HEK293 (cell line): Measurements from ENCODE around the gene CARS1.

ENCODE experiments used
- CTCF ChIA-PET: fragments of 350-600 bp; formaldehyde crosslinking; extraction: SDS; loops from one replicate; lab custom pipeline; 2021; ENCODE audit warnings: antibody characterized with exemption; lab: Yijun Ruan, JAX
- POLR2A ChIA-PET: fragments of 300-600 bp; formaldehyde crosslinking; extraction: SDS; loops from one replicate; lab custom pipeline; 2020; ENCODE audit warnings: antibody characterized with exemption, inconsistent platforms; lab: Yijun Ruan, JAX
- H3K27ac ChIP-seq: fragments of 200-500 bp; sonication (Bioruptor generic); 2 replicates; pipeline ENCODE4 v1.5.1; 2014; ENCODE audit warnings: low read depth, low read length, control low read depth, inconsistent platforms; ENCODE audit errors: extremely low read depth
- H3K36me3 ChIP-seq, 2 experiments: fragments of 200-500 bp in 1 of 2; sonication (Bioruptor generic) in 1 of 2; 1 replicate in 1 of 2; 2 replicates in 1 of 2; pipeline ENCODE4 v1.5.1; 2014 to 2017; ENCODE audit warnings: inconsistent platforms in 2 of 2, low read length in 2 of 2; ENCODE audit not compliant: control insufficient read depth in 2 of 2, insufficient read depth in 1 of 2
- H3K4me1 ChIP-seq: fragments of 200-500 bp; sonication (Bioruptor generic); 2 replicates; pipeline ENCODE4 v1.5.1; 2014; ENCODE audit warnings: mild to moderate bottlenecking, low read length, inconsistent platforms; ENCODE audit not compliant: control insufficient read depth, insufficient read depth
- H3K4me3 ChIP-seq: 2 replicates; pipeline ENCODE4 v1.5.1; 2011; ENCODE audit warnings: low read depth, mild to moderate bottlenecking, control low read depth, low read length, moderate library complexity
- H3K9me3 ChIP-seq: fragments of 200-500 bp; sonication (Bioruptor generic); 2 replicates; pipeline ENCODE4 v1.5.1; 2014; ENCODE audit warnings: low read depth, low read length, inconsistent platforms; ENCODE audit not compliant: control insufficient read depth, insufficient read depth
- KLF1 ChIP-seq: fragments of 450-650 bp; formaldehyde crosslinking; IDR thresholded peaks from 2 replicates; pipeline ENCODE4 v1.5.1; 2016; ENCODE audit warnings: missing biosample characterization, missing genetic modification characterization
- RBAK ChIP-seq: fragments of 450-650 bp; formaldehyde crosslinking; IDR thresholded peaks from 2 replicates; pipeline ENCODE4 v1.5.1; 2016; ENCODE audit warnings: missing biosample characterization, missing genetic modification characterization
- ZBTB1 ChIP-seq: fragments of 450-650 bp; formaldehyde crosslinking; IDR thresholded peaks from 2 replicates; pipeline ENCODE4 v1.5.1; 2016; ENCODE audit warnings: missing biosample characterization, missing genetic modification characterization
- ZFP69B ChIP-seq: fragments of 450-650 bp; formaldehyde crosslinking; IDR thresholded peaks from 2 replicates; pipeline ENCODE4 v1.5.1; 2016; ENCODE audit warnings: missing biosample characterization, missing genetic modification characterization
- ZNF132 ChIP-seq: fragments of 450-650 bp; formaldehyde crosslinking; IDR thresholded peaks from 2 replicates; pipeline ENCODE4 v1.5.1; 2017; ENCODE audit warnings: missing biosample characterization, missing genetic modification characterization, borderline replicate concordance
- ZNF146 ChIP-seq: fragments of 450-650 bp; formaldehyde crosslinking; IDR thresholded peaks from 2 replicates; pipeline ENCODE4 v1.5.1; 2016; ENCODE audit warnings: missing biosample characterization, missing genetic modification characterization
- ZNF221 ChIP-seq: fragments of 450-650 bp; formaldehyde crosslinking; IDR thresholded peaks from 2 replicates; pipeline ENCODE4 v1.5.1; 2017; ENCODE audit warnings: missing biosample characterization, missing genetic modification characterization, borderline replicate concordance
- ZNF48 ChIP-seq: fragments of 450-650 bp; formaldehyde crosslinking; IDR thresholded peaks from 2 replicates; pipeline ENCODE4 v1.5.1; 2016; ENCODE audit warnings: missing biosample characterization, missing genetic modification characterization
- ZNF514 ChIP-seq: fragments of 450-650 bp; formaldehyde crosslinking; IDR thresholded peaks from 2 replicates; pipeline ENCODE4 v1.5.1; 2016; ENCODE audit warnings: missing biosample characterization, missing genetic modification characterization
- ZNF707 ChIP-seq: fragments of 450-650 bp; formaldehyde crosslinking; IDR thresholded peaks from 2 replicates; pipeline ENCODE4 v1.5.1; 2016; ENCODE audit warnings: missing biosample characterization, missing genetic modification characterization
- ZNF747 ChIP-seq: fragments of 450-650 bp; formaldehyde crosslinking; IDR thresholded peaks from 2 replicates; pipeline ENCODE4 v1.5.1; 2016; ENCODE audit warnings: missing biosample characterization, missing genetic modification characterization
- ZNF776 ChIP-seq: fragments of 450-650 bp; formaldehyde crosslinking; IDR thresholded peaks from 2 replicates; pipeline ENCODE4 v1.5.0; 2017; ENCODE audit warnings: missing biosample characterization, missing genetic modification characterization, borderline replicate concordance
- ZNF785 ChIP-seq: fragments of 450-650 bp; formaldehyde crosslinking; IDR thresholded peaks from 2 replicates; pipeline ENCODE4 v1.5.1; 2016; ENCODE audit warnings: missing biosample characterization, missing genetic modification characterization
- ZSCAN16 ChIP-seq: fragments of 450-650 bp; formaldehyde crosslinking; IDR thresholded peaks from 2 replicates; pipeline ENCODE4 v1.5.1; 2016; ENCODE audit warnings: missing biosample characterization, missing genetic modification characterization
- TF ChIP-seq, protein P1 (sequence below): fragments of 450-650 bp; formaldehyde crosslinking; IDR thresholded peaks from 2 replicates; pipeline ENCODE4 v1.5.1; 2017; ENCODE audit warnings: missing biosample characterization, missing genetic modification characterization
- TF ChIP-seq, protein P2 (sequence below): fragments of 450-650 bp; formaldehyde crosslinking; IDR thresholded peaks from 2 replicates; pipeline ENCODE4 v1.5.1; 2016; ENCODE audit warnings: missing biosample characterization, missing genetic modification characterization
- TF ChIP-seq, protein P3 (sequence below): fragments of 450-650 bp; formaldehyde crosslinking; IDR thresholded peaks from 2 replicates; pipeline ENCODE4 v1.5.1; 2016; ENCODE audit warnings: missing biosample characterization, missing genetic modification characterization
- TF ChIP-seq, protein P4 (sequence below): fragments of 450-650 bp; formaldehyde crosslinking; optimal IDR thresholded peaks from 2 replicates; pipeline ENCODE3; 2016; ENCODE audit warnings: missing biosample characterization, mild to moderate bottlenecking, missing genetic modification characterization
- TF ChIP-seq, protein P5 (sequence below): fragments of 450-650 bp; formaldehyde crosslinking; IDR thresholded peaks from 2 replicates; pipeline ENCODE4 v1.5.1; 2016; ENCODE audit warnings: missing biosample characterization, missing genetic modification characterization
- TF ChIP-seq, protein P6 (sequence below): fragments of 450-650 bp; formaldehyde crosslinking; IDR thresholded peaks from 2 replicates; pipeline ENCODE4 v1.5.1; 2017; ENCODE audit warnings: missing biosample characterization, missing genetic modification characterization
- TF ChIP-seq, protein P7 (sequence below): fragments of 450-650 bp; formaldehyde crosslinking; IDR thresholded peaks from 2 replicates; pipeline ENCODE4 v1.5.0; 2017; ENCODE audit warnings: missing biosample characterization, missing genetic modification characterization, borderline replicate concordance
- TF ChIP-seq, protein P8 (sequence below): fragments of 450-650 bp; formaldehyde crosslinking; IDR thresholded peaks from 2 replicates; pipeline ENCODE4 v1.5.1; 2016; ENCODE audit warnings: missing biosample characterization, missing genetic modification characterization

Gene CARS1

DNA sequence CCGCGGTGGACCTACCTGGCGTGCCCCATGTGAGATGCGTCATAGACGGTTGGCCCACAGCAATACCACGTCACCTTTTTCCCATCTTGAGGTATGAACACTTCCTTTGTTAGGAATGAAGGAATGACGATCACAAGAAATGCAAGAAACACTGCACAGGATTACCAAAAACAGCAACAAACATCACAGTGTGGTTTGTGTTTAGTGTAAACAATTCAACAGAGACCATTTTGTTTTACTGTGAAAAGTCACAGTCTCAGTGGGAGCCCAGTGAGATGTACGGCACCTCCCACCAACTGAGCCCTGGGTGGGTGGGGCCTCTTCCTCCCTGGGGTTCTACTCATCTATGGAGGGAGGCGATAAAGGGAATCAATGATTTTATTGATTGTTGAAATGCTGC lies 16.3 kb downstream of the CARS1 start (continued):
- TF ChIP-seq, protein P1, sequence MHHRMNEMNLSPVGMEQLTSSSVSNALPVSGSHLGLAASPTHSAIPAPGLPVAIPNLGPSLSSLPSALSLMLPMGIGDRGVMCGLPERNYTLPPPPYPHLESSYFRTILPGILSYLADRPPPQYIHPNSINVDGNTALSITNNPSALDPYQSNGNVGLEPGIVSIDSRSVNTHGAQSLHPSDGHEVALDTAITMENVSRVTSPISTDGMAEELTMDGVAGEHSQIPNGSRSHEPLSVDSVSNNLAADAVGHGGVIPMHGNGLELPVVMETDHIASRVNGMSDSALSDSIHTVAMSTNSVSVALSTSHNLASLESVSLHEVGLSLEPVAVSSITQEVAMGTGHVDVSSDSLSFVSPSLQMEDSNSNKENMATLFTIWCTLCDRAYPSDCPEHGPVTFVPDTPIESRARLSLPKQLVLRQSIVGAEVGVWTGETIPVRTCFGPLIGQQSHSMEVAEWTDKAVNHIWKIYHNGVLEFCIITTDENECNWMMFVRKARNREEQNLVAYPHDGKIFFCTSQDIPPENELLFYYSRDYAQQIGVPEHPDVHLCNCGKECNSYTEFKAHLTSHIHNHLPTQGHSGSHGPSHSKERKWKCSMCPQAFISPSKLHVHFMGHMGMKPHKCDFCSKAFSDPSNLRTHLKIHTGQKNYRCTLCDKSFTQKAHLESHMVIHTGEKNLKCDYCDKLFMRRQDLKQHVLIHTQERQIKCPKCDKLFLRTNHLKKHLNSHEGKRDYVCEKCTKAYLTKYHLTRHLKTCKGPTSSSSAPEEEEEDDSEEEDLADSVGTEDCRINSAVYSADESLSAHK (tag by site-specific recombination) = no peak
- TF ChIP-seq, protein P2, sequence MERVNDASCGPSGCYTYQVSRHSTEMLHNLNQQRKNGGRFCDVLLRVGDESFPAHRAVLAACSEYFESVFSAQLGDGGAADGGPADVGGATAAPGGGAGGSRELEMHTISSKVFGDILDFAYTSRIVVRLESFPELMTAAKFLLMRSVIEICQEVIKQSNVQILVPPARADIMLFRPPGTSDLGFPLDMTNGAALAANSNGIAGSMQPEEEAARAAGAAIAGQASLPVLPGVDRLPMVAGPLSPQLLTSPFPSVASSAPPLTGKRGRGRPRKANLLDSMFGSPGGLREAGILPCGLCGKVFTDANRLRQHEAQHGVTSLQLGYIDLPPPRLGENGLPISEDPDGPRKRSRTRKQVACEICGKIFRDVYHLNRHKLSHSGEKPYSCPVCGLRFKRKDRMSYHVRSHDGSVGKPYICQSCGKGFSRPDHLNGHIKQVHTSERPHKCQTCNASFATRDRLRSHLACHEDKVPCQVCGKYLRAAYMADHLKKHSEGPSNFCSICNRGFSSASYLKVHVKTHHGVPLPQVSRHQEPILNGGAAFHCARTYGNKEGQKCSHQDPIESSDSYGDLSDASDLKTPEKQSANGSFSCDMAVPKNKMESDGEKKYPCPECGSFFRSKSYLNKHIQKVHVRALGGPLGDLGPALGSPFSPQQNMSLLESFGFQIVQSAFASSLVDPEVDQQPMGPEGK = no peak
- TF ChIP-seq ZNF132 (tag by site-specific recombination) (no peak), ZNF747 (tag by site-specific recombination) (no peak), ZSCAN16 (no peak), ZNF785 (tag by site-specific recombination) (no peak)

DNA sequence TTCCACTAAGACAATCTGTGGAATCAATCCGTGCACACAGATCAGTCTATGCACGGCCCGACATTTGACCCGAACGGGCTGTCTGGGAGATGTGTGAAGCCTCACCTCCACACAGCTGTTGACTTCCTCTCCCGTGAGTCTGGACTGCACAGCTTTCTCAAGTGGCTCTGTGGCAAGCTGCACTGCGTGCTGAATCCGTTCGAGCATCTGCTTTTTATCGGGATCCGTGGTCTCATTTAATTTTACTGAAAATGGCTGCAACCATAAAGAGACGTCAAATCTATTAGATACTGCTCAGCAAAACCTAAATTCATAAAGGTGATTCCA lies 19.3 kb downstream of the CARS1 start:
- H3K27ac ChIP-seq = no peak overlapping the region
- no peak overlapping the region for H3K4me3 ChIP-seq
- no peaks in the 10 kb centered on the region for H3K9me3 ChIP-seq
- peaks cover 3 to 83% of the 10 kb centered on the region in 2 experiments; a peak in 2 of 3 replicates for H3K36me3 ChIP-seq
- no peaks in the 10 kb centered on the region for H3K4me1 ChIP-seq
- POLR2A ChIA-PET = interaction anchor here (0.8 to 2.7 kb wide), 5 partner anchors 12 to 108 kb away, joined by 3 to 9 read pairs (median 7); partner anchors contain the start of genes CARS1 and PHLDA2
- TF ChIP-seq, protein P3, sequence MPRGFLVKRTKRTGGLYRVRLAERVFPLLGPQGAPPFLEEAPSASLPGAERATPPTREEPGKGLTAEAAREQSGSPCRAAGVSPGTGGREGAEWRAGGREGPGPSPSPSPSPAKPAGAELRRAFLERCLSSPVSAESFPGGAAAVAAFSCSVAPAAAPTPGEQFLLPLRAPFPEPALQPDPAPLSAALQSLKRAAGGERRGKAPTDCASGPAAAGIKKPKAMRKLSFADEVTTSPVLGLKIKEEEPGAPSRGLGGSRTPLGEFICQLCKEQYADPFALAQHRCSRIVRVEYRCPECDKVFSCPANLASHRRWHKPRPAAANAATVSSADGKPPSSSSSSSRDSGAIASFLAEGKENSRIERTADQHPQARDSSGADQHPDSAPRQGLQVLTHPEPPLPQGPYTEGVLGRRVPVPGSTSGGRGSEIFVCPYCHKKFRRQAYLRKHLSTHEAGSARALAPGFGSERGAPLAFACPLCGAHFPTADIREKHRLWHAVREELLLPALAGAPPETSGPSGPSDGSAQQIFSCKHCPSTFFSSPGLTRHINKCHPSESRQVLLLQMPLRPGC = no peak
- no peak for TF ChIP-seq ZNF221 (tag by site-specific recombination)
- TF ChIP-seq RBAK (tag by site-specific recombination) = no peak
- TF ChIP-seq ZNF776 = no peak
- no peak for TF ChIP-seq ZNF146 (tag by site-specific recombination)
- TF ChIP-seq ZBTB1 (tag by site-specific recombination) = no peak
- no peak for TF ChIP-seq ZFP69B (tag by site-specific recombination)
- TF ChIP-seq, protein P4, sequence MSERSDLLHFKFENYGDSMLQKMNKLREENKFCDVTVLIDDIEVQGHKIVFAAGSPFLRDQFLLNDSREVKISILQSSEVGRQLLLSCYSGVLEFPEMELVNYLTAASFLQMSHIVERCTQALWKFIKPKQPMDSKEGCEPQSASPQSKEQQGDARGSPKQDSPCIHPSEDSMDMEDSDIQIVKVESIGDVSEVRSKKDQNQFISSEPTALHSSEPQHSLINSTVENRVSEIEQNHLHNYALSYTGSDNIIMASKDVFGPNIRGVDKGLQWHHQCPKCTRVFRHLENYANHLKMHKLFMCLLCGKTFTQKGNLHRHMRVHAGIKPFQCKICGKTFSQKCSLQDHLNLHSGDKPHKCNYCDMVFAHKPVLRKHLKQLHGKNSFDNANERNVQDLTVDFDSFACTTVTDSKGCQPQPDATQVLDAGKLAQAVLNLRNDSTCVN (tag by site-specific recombination) = no peak
- TF ChIP-seq, protein P5, sequence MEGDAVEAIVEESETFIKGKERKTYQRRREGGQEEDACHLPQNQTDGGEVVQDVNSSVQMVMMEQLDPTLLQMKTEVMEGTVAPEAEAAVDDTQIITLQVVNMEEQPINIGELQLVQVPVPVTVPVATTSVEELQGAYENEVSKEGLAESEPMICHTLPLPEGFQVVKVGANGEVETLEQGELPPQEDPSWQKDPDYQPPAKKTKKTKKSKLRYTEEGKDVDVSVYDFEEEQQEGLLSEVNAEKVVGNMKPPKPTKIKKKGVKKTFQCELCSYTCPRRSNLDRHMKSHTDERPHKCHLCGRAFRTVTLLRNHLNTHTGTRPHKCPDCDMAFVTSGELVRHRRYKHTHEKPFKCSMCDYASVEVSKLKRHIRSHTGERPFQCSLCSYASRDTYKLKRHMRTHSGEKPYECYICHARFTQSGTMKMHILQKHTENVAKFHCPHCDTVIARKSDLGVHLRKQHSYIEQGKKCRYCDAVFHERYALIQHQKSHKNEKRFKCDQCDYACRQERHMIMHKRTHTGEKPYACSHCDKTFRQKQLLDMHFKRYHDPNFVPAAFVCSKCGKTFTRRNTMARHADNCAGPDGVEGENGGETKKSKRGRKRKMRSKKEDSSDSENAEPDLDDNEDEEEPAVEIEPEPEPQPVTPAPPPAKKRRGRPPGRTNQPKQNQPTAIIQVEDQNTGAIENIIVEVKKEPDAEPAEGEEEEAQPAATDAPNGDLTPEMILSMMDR (tag by site-specific recombination) = no peak
- TF ChIP-seq, protein P6, sequence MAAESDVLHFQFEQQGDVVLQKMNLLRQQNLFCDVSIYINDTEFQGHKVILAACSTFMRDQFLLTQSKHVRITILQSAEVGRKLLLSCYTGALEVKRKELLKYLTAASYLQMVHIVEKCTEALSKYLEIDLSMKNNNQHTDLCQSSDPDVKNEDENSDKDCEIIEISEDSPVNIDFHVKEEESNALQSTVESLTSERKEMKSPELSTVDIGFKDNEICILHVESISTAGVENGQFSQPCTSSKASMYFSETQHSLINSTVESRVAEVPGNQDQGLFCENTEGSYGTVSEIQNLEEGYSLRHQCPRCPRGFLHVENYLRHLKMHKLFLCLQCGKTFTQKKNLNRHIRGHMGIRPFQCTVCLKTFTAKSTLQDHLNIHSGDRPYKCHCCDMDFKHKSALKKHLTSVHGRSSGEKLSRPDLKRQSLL (tag by site-specific recombination) = no peak
- TF ChIP-seq ZNF514 (tag by site-specific recombination) = no peak
- no peak for TF ChIP-seq ZNF48 (tag by site-specific recombination)
- TF ChIP-seq, protein P7, sequence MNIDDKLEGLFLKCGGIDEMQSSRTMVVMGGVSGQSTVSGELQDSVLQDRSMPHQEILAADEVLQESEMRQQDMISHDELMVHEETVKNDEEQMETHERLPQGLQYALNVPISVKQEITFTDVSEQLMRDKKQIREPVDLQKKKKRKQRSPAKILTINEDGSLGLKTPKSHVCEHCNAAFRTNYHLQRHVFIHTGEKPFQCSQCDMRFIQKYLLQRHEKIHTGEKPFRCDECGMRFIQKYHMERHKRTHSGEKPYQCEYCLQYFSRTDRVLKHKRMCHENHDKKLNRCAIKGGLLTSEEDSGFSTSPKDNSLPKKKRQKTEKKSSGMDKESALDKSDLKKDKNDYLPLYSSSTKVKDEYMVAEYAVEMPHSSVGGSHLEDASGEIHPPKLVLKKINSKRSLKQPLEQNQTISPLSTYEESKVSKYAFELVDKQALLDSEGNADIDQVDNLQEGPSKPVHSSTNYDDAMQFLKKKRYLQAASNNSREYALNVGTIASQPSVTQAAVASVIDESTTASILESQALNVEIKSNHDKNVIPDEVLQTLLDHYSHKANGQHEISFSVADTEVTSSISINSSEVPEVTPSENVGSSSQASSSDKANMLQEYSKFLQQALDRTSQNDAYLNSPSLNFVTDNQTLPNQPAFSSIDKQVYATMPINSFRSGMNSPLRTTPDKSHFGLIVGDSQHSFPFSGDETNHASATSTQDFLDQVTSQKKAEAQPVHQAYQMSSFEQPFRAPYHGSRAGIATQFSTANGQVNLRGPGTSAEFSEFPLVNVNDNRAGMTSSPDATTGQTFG (tag by site-specific recombination) = no peak
- TF ChIP-seq, protein P8, sequence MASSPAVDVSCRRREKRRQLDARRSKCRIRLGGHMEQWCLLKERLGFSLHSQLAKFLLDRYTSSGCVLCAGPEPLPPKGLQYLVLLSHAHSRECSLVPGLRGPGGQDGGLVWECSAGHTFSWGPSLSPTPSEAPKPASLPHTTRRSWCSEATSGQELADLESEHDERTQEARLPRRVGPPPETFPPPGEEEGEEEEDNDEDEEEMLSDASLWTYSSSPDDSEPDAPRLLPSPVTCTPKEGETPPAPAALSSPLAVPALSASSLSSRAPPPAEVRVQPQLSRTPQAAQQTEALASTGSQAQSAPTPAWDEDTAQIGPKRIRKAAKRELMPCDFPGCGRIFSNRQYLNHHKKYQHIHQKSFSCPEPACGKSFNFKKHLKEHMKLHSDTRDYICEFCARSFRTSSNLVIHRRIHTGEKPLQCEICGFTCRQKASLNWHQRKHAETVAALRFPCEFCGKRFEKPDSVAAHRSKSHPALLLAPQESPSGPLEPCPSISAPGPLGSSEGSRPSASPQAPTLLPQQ (tag by site-specific recombination) = no peak
- TF ChIP-seq KLF1 (tag by site-specific recombination) = no peak
- TF ChIP-seq ZNF707 (tag by site-specific recombination) = no peak
- CTCF ChIA-PET = interaction anchor here (0.6 to 8.8 kb wide), 22 partner anchors 11 to 614 kb away, joined by 3 to 144 read pairs (median 6); no protein-coding TSS in a partner anchor
